Measurements from ENCODE around the gene NR1D1.

DNA sequence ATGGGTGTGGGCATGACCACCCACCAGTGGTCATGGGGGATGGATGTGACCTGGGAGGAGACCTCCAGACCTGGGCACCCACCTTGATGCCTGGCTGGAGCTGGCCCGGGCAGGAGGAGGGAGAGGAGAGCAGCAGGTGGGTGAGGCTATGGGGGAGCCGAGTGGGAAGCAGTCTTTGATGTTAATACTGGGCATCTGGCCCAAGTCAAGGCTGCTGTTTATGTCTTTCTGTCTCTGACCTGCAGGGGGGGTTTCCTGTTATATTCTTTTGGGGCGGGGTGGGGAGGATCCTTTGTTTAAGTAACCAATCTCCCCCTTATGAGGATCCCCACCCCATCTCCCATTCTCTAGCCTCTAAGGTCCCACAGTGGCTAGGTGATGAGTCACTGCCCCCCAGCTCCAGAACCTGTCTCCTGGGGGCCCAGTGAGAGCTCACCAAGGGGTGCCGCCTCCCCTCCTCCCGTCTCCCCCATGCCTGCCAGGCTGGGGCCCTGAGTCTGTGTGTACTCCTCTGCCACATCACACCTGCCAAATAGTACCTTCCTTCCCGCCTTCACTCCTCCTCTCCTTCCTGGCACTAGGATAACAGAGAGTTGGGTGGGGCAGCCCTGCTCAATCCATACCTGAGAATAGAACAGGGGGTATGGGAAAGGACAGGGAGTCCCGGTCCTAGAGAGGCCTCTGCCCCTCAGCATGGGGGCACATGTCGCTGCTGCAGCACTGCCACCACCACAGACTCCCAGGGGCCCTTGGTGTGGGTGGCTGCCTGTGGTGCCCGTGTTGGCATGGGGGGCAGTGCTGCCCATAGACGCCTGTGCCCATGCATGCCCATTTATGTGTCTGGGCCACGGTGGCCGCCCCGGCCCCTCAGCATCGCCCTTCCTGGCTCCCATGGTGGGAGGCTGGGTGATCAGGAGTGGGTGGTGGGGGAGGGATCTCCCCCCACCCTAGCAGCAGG lies 30.4 kb downstream of the NR1D1 start:
- TF ChIP-seq, protein P1, sequence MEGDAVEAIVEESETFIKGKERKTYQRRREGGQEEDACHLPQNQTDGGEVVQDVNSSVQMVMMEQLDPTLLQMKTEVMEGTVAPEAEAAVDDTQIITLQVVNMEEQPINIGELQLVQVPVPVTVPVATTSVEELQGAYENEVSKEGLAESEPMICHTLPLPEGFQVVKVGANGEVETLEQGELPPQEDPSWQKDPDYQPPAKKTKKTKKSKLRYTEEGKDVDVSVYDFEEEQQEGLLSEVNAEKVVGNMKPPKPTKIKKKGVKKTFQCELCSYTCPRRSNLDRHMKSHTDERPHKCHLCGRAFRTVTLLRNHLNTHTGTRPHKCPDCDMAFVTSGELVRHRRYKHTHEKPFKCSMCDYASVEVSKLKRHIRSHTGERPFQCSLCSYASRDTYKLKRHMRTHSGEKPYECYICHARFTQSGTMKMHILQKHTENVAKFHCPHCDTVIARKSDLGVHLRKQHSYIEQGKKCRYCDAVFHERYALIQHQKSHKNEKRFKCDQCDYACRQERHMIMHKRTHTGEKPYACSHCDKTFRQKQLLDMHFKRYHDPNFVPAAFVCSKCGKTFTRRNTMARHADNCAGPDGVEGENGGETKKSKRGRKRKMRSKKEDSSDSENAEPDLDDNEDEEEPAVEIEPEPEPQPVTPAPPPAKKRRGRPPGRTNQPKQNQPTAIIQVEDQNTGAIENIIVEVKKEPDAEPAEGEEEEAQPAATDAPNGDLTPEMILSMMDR (IDR thresholded peaks at IDR 0.05): peak in 2 of 3 donors; percentile 15 to 23
- peak in 1 of 3 donors; percentile 24 for TF ChIP-seq POLR2AphosphoS5 (IDR thresholded peaks at IDR 0.05)
